ENCODE data around the gene P2RX7. TPM values are rescaled to one million over a fixed set of nuclear protein-coding genes. Genes with fewer than 3 reads are reported as not detected.

Gene P2RX7
- polyA plus RNA-seq, 1 donor from 2014 or later: not detected

DNA sequence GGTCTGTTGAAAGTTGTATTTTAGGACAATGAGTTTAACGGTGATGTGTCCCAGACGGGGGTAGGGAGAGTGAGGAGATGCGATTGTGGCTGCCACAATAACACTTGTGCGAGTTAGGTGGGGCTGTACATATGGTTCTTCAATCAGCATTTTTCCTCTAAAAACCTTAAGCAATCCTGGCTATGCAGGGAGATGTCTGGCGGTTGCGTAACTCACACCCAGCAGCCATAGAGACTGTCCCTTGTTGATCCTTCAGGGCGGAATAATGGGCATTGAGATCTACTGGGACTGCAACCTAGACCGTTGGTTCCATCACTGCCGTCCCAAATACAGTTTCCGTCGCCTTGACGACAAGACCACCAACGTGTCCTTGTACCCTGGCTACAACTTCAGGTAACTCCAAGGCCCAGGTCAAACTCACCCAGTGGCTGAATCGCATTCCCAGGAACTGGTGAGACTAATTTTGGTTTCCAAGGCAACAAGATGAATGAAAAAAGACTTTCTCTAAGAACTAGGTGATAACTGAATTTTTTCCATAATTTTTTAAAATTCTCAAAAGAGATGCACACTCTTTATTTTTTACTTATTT, 34.6 kb downstream of the P2RX7 start:
- no peaks in the 10 kb centered on the region for H3K9me2 ChIP-seq (ENCODE audit: insufficient read depth, low read length)
- no peak overlapping the region for H2AFZ ChIP-seq (ENCODE audit: low read depth, low read length)
- no peaks in the 10 kb centered on the region for H3K36me3 ChIP-seq (ENCODE audit: insufficient read depth, low read length)
- no peak overlapping the region for H3K4me3 ChIP-seq (ENCODE audit: low read length)
- no peaks in the 10 kb centered on the region for H4K20me1 ChIP-seq (ENCODE audit: insufficient read depth)
- H3K27me3 ChIP-seq (ENCODE audit: insufficient read depth, low read depth, low read length): no peaks in the 10 kb centered on the region
- no peaks in the 10 kb centered on the region for H3K9me3 ChIP-seq (ENCODE audit: low read length)
- no peaks in the 10 kb centered on the region for H3K79me2 ChIP-seq (replicated peaks; ENCODE audit: insufficient read depth, low read length)
- H3K9ac ChIP-seq (ENCODE audit: low read length): no peak overlapping the region
- TF ChIP-seq TAF1 (IDR thresholded peaks at IDR 0.05; ENCODE audit: low read depth): no peak
- TF ChIP-seq, protein P1, sequence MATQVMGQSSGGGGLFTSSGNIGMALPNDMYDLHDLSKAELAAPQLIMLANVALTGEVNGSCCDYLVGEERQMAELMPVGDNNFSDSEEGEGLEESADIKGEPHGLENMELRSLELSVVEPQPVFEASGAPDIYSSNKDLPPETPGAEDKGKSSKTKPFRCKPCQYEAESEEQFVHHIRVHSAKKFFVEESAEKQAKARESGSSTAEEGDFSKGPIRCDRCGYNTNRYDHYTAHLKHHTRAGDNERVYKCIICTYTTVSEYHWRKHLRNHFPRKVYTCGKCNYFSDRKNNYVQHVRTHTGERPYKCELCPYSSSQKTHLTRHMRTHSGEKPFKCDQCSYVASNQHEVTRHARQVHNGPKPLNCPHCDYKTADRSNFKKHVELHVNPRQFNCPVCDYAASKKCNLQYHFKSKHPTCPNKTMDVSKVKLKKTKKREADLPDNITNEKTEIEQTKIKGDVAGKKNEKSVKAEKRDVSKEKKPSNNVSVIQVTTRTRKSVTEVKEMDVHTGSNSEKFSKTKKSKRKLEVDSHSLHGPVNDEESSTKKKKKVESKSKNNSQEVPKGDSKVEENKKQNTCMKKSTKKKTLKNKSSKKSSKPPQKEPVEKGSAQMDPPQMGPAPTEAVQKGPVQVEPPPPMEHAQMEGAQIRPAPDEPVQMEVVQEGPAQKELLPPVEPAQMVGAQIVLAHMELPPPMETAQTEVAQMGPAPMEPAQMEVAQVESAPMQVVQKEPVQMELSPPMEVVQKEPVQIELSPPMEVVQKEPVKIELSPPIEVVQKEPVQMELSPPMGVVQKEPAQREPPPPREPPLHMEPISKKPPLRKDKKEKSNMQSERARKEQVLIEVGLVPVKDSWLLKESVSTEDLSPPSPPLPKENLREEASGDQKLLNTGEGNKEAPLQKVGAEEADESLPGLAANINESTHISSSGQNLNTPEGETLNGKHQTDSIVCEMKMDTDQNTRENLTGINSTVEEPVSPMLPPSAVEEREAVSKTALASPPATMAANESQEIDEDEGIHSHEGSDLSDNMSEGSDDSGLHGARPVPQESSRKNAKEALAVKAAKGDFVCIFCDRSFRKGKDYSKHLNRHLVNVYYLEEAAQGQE (IDR thresholded peaks at IDR 0.05; ENCODE audit: borderline replicate concordance): no peak
- TF ChIP-seq EZH2 (IDR thresholded peaks at IDR 0.05; ENCODE audit: borderline replicate concordance, insufficient read depth, low read length, poor library complexity, severe bottlenecking): no peak
- TF ChIP-seq CTCF (IDR thresholded peaks at IDR 0.05; ENCODE audit: poor library complexity, severe bottlenecking): no peak
- no peak for TF ChIP-seq RAD21 (conservative IDR thresholded peaks at IDR 0.05)
- TF ChIP-seq SMC3 (conservative IDR thresholded peaks at IDR 0.05; ENCODE audit: poor library complexity): no peak
- no peak for TF ChIP-seq POLR2AphosphoS5 (IDR thresholded peaks at IDR 0.05)
- no peak for TF ChIP-seq EP300 (conservative IDR thresholded peaks at IDR 0.05; ENCODE audit: poor library complexity, severe bottlenecking)
- TF ChIP-seq MXI1 (conservative IDR thresholded peaks at IDR 0.05; ENCODE audit: poor library complexity, severe bottlenecking): no peak
- H3K27ac ChIP-seq (ENCODE audit: low read length): no peak overlapping the region
- no peak overlapping the region for H3K4me2 ChIP-seq (ENCODE audit: low read length)
- H3F3A ChIP-seq (ENCODE audit: insufficient read depth, low read length, poor library complexity, severe bottlenecking): no peaks in the 10 kb centered on the region

GRCh38 chr12:121167951-121168350, 35.3 kb downstream of the P2RX7 start:
- Histone ChIP-seq H3K9ac (ENCODE audit: low read length) (no peak overlapping the region), H3F3A (ENCODE audit: insufficient read depth, low read length, poor library complexity, severe bottlenecking) (no peaks in the 10 kb centered on the region), H3K9me3 (ENCODE audit: low read length) (no peaks in the 10 kb centered on the region), H4K20me1 (ENCODE audit: insufficient read depth) (no peaks in the 10 kb centered on the region), H3K4me2 (ENCODE audit: low read length) (no peak overlapping the region), H3K9me2 (ENCODE audit: insufficient read depth, low read length) (no peaks in the 10 kb centered on the region), H3K79me2 (replicated peaks; ENCODE audit: insufficient read depth, low read length) (no peaks in the 10 kb centered on the region), H3K27ac (ENCODE audit: low read length) (no peak overlapping the region), H3K4me3 (ENCODE audit: low read length) (no peak overlapping the region), H3K36me3 (ENCODE audit: insufficient read depth, low read length) (no peaks in the 10 kb centered on the region), H2AFZ (ENCODE audit: low read depth, low read length) (no peak overlapping the region), H3K27me3 (ENCODE audit: insufficient read depth, low read depth, low read length) (no peaks in the 10 kb centered on the region)
- no peak for TF ChIP-seq CTCF (IDR thresholded peaks at IDR 0.05; ENCODE audit: poor library complexity, severe bottlenecking)
- TF ChIP-seq TAF1 (IDR thresholded peaks at IDR 0.05; ENCODE audit: low read depth): no peak
- TF ChIP-seq EZH2 (IDR thresholded peaks at IDR 0.05; ENCODE audit: borderline replicate concordance, insufficient read depth, low read length, poor library complexity, severe bottlenecking): no peak
- no peak for TF ChIP-seq RAD21 (conservative IDR thresholded peaks at IDR 0.05)
- no peak for TF ChIP-seq POLR2AphosphoS5 (IDR thresholded peaks at IDR 0.05)
- no peak for TF ChIP-seq EP300 (conservative IDR thresholded peaks at IDR 0.05; ENCODE audit: poor library complexity, severe bottlenecking)
- TF ChIP-seq SMC3 (conservative IDR thresholded peaks at IDR 0.05; ENCODE audit: poor library complexity): no peak
- no peak for TF ChIP-seq MXI1 (conservative IDR thresholded peaks at IDR 0.05; ENCODE audit: poor library complexity, severe bottlenecking)
- TF ChIP-seq, protein P1 (IDR thresholded peaks at IDR 0.05; ENCODE audit: borderline replicate concordance): no peak
